ENCODE data around the gene PCDH7. TPM values are rescaled to one million over a fixed set of nuclear protein-coding genes. Genes with fewer than 3 reads are reported as not detected.
A peak's percentile ranks its signal among the peaks of the same experiment; 100 is the strongest.

Gene PCDH7
- total RNA-seq, 1 experiment from 2014 or later, result 16.8 TPM

DNA sequence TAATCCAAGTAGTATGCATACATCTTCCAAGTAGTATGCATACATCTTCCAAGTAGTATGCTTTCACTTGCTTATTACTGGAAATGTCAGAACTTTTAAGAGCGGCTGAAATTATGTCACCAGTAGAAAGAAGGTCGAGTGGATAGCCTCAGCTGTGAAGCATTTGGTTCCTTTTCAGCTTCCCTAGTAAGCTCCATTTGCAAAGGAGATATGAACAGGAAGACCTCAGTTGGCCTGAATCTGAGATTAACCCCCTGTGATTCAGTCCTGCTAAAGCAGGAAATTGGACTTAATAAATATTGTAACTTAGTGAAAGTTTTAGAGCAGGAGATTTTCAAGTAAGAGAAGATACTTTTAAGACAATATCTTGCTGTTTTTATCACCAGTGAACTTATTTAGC lies 48.1 kb downstream of the PCDH7 start:
- no peak overlapping the region for H2AFZ ChIP-seq (ENCODE audit: low read length)

More for the DNA sequence above, 48.1 kb downstream of the PCDH7 start:
- Histone ChIP-seq H3K23me2 (ENCODE audit: insufficient read length, low read depth, low read length, poor library complexity, severe bottlenecking) (no peaks in the 10 kb centered on the region), H2BK120ac (ENCODE audit: low read depth, low read length, poor library complexity, severe bottlenecking) (no peak overlapping the region), H4K8ac (replicated peaks; ENCODE audit: insufficient read length, low read depth, low read length) (no peak overlapping the region), H3K27ac (ENCODE audit: insufficient read length, low read depth, low read length) (no peak overlapping the region), H3T11ph (ENCODE audit: low read length) (no peak overlapping the region), H3K4me2 (ENCODE audit: insufficient read depth, insufficient read length, low read length) (no peak overlapping the region), H3K27me3 (ENCODE audit: insufficient read depth, low read length) (no peaks in the 10 kb centered on the region), H3K4me1 (ENCODE audit: insufficient read depth, low read length) (no peaks in the 10 kb centered on the region), H3K79me1 (ENCODE audit: insufficient read depth, low read depth, low read length, poor library complexity, severe bottlenecking) (no peaks in the 10 kb centered on the region), H3K18ac (ENCODE audit: insufficient read length, low read depth, low read length) (no peak overlapping the region), H2BK20ac (ENCODE audit: low read depth, low read length, poor library complexity, severe bottlenecking) (no peak overlapping the region), H3K4ac (ENCODE audit: low read depth, low read length) (no peak overlapping the region), H4K91ac (ENCODE audit: insufficient read length, low read depth, low read length) (no peak overlapping the region), H3K9me3 (ENCODE audit: control insufficient read depth, low read depth, low read length) (no peaks in the 10 kb centered on the region), H3K9ac (ENCODE audit: extremely low read depth, insufficient read length, low read length) (no peak overlapping the region), H4K5ac (ENCODE audit: insufficient read length, low read depth, low read length) (no peak overlapping the region), H2BK15ac (ENCODE audit: low read depth, low read length) (no peak overlapping the region), H3K14ac (ENCODE audit: insufficient read depth, low read length) (no peak overlapping the region), H4K20me1 (ENCODE audit: control insufficient read depth, insufficient read depth, insufficient read length) (no peaks in the 10 kb centered on the region), H3K79me2 (ENCODE audit: insufficient read depth, low read length) (no peaks in the 10 kb centered on the region), H2AK5ac (ENCODE audit: insufficient read length, low read length) (no peak overlapping the region), H2BK12ac (ENCODE audit: insufficient read length, low read depth, low read length) (no peak overlapping the region), H2BK5ac (ENCODE audit: insufficient read length, low read length) (no peak overlapping the region), H3K56ac (ENCODE audit: insufficient read length, low read depth, low read length) (no peak overlapping the region), H3K23ac (ENCODE audit: insufficient read length, low read depth, low read length) (no peak overlapping the region)
- DNase-seq, result no peak
- H3K27ac Mint-ChIP-seq, result no peak overlapping the region
- H3K4me3 Mint-ChIP-seq, result peak overlapping the region in 1 of 2 experiments; percentile 29; a peak in 1 of 5 replicates
- H3K9me3 Mint-ChIP-seq, result no peaks in the 10 kb centered on the region
- no peaks in the 10 kb centered on the region for H3K36me3 Mint-ChIP-seq (ENCODE audit: insufficient read depth in 1 of 3, low read depth in 3 of 3)
- H3K4me1 Mint-ChIP-seq, result peaks cover 15 to 32% of the 10 kb centered on the region in 2 experiments
- TF ChIP-seq, protein P1, sequence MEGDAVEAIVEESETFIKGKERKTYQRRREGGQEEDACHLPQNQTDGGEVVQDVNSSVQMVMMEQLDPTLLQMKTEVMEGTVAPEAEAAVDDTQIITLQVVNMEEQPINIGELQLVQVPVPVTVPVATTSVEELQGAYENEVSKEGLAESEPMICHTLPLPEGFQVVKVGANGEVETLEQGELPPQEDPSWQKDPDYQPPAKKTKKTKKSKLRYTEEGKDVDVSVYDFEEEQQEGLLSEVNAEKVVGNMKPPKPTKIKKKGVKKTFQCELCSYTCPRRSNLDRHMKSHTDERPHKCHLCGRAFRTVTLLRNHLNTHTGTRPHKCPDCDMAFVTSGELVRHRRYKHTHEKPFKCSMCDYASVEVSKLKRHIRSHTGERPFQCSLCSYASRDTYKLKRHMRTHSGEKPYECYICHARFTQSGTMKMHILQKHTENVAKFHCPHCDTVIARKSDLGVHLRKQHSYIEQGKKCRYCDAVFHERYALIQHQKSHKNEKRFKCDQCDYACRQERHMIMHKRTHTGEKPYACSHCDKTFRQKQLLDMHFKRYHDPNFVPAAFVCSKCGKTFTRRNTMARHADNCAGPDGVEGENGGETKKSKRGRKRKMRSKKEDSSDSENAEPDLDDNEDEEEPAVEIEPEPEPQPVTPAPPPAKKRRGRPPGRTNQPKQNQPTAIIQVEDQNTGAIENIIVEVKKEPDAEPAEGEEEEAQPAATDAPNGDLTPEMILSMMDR (conservative IDR thresholded peaks at IDR 0.05), result no peak
- no peaks in the 10 kb centered on the region for H3K27me3 Mint-ChIP-seq (ENCODE audit: low read depth)
- WGBS (ENCODE audit: extremely low coverage, insufficient read length, low lambda C conversion rate), result no CpG with 5 or more reads among the region's 2 CpGs

All from H9 (cell line).